Measurements from ENCODE around the gene WWOX. TPM values are rescaled to one million over a fixed set of nuclear protein-coding genes. Genes with fewer than 3 reads are reported as not detected.

Gene WWOX
- total RNA-seq, 1 donor from 2014 or later = 7.3 TPM

DNA sequence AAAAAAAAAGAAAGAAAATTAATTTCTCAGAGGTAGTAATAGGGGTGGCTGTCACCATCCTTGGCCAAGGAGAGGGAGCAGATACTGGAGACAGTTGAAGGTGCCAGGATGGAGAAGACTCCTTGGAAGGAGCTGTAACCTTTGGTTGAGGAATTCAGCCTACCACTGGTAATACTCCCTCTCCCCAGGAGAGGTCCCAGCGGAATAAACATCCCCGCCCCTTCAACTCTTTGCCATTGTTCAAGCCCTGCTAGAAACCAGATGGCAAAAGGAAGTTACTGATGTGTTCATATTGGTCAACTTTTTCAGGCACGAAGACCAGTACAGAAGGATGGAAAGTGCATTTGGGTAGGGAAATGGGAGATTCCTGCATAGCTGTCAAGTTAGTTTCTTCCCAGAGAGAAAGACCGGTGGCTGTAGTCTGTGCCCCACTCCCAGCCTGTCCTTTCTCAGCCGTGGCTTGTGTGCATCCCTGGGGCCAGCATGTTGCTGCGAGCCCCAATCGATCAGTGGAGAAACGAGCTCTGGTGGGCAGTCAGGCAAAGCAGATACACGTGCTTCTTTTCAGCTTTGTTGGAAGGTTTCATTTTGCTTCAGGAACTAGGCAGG is 889.0 kb downstream of the WWOX start:
- H3K9me3 ChIP-seq (ENCODE audit: insufficient read depth, low read depth, low read length) = no peaks in the 10 kb centered on the region
- H3K27me3 Mint-ChIP-seq (ENCODE audit: low read depth, unreplicated experiment) = no peaks in the 10 kb centered on the region
- TF ChIP-seq, protein P1, sequence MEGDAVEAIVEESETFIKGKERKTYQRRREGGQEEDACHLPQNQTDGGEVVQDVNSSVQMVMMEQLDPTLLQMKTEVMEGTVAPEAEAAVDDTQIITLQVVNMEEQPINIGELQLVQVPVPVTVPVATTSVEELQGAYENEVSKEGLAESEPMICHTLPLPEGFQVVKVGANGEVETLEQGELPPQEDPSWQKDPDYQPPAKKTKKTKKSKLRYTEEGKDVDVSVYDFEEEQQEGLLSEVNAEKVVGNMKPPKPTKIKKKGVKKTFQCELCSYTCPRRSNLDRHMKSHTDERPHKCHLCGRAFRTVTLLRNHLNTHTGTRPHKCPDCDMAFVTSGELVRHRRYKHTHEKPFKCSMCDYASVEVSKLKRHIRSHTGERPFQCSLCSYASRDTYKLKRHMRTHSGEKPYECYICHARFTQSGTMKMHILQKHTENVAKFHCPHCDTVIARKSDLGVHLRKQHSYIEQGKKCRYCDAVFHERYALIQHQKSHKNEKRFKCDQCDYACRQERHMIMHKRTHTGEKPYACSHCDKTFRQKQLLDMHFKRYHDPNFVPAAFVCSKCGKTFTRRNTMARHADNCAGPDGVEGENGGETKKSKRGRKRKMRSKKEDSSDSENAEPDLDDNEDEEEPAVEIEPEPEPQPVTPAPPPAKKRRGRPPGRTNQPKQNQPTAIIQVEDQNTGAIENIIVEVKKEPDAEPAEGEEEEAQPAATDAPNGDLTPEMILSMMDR (IDR thresholded peaks at IDR 0.05; ENCODE audit: insufficient read depth, low read depth, low read length) = no peak
- no peak for TF ChIP-seq EZH2 (IDR thresholded peaks at IDR 0.05; ENCODE audit: insufficient read depth, low read length)
- peaks cover 4% of the 10 kb centered on the region for H3K4me1 Mint-ChIP-seq (ENCODE audit: low read depth, unreplicated experiment)
- H3K27ac Mint-ChIP-seq (ENCODE audit: unreplicated experiment) = no peak overlapping the region
- no peak overlapping the region for H3K27ac ChIP-seq (ENCODE audit: low read depth, low read length)
- H3K27me3 ChIP-seq (ENCODE audit: insufficient read depth, low read length) = no peaks in the 10 kb centered on the region
- no peaks in the 10 kb centered on the region for H3K36me3 Mint-ChIP-seq (ENCODE audit: low read depth, unreplicated experiment)
- no peak for FAIRE-seq
- no peak overlapping the region for H3K4me3 Mint-ChIP-seq (ENCODE audit: unreplicated experiment)
- no peak overlapping the region for H2AFZ ChIP-seq (ENCODE audit: low read depth, low read length)
- no peak for DNase-seq (ENCODE audit: low read depth)
- no peak overlapping the region for H3K4me3 ChIP-seq (ENCODE audit: insufficient read depth, low read depth, low read length)
- H3K9me3 Mint-ChIP-seq (ENCODE audit: unreplicated experiment) = peaks cover 10% of the 10 kb centered on the region
- H4K20me1 ChIP-seq (ENCODE audit: insufficient read depth, low read length) = no peaks in the 10 kb centered on the region
- no peaks in the 10 kb centered on the region for H3K36me3 ChIP-seq (ENCODE audit: insufficient read depth, low read length)
- H3K79me2 ChIP-seq (ENCODE audit: insufficient read depth, low read length) = no peaks in the 10 kb centered on the region
- H3K4me2 ChIP-seq (ENCODE audit: low read length) = no peak overlapping the region
- no peaks in the 10 kb centered on the region for H3K4me1 ChIP-seq (ENCODE audit: insufficient read depth, low read length)
- no peak overlapping the region for H3K9ac ChIP-seq (ENCODE audit: low read length)

- DNase-seq (ENCODE audit: low read depth) = no peak
- FAIRE-seq = no peak
- H2AFZ ChIP-seq (ENCODE audit: low read depth, low read length) = no peak overlapping the region
- H3K4me3 ChIP-seq (ENCODE audit: insufficient read depth, low read depth, low read length) = no peak overlapping the region
- peaks cover 5% of the 10 kb centered on the region for H3K27me3 Mint-ChIP-seq (ENCODE audit: low read depth, unreplicated experiment)
- peaks cover 4% of the 10 kb centered on the region for H3K9me3 Mint-ChIP-seq (ENCODE audit: unreplicated experiment)
- no peaks in the 10 kb centered on the region for H4K20me1 ChIP-seq (ENCODE audit: insufficient read depth, low read length)
- TF ChIP-seq, protein P1 (IDR thresholded peaks at IDR 0.05; ENCODE audit: insufficient read depth, low read depth, low read length) = no peak
- no peak for TF ChIP-seq EZH2 (IDR thresholded peaks at IDR 0.05; ENCODE audit: insufficient read depth, low read length)
- no peak overlapping the region for H3K9ac ChIP-seq (ENCODE audit: low read length)
- no peaks in the 10 kb centered on the region for H3K36me3 ChIP-seq (ENCODE audit: insufficient read depth, low read length)
- H3K79me2 ChIP-seq (ENCODE audit: insufficient read depth, low read length) = no peaks in the 10 kb centered on the region
- no peak overlapping the region for H3K27ac Mint-ChIP-seq (ENCODE audit: unreplicated experiment)
- peak overlapping the region; percentile 28 for H3K4me3 Mint-ChIP-seq (ENCODE audit: unreplicated experiment)
- no peaks in the 10 kb centered on the region for H3K27me3 ChIP-seq (ENCODE audit: insufficient read depth, low read length)
- H3K4me1 ChIP-seq (ENCODE audit: insufficient read depth, low read length) = no peaks in the 10 kb centered on the region
- H3K4me1 Mint-ChIP-seq (ENCODE audit: low read depth, unreplicated experiment) = peaks cover 4% of the 10 kb centered on the region
- no peak overlapping the region for H3K27ac ChIP-seq (ENCODE audit: low read depth, low read length)
- H3K9me3 ChIP-seq (ENCODE audit: insufficient read depth, low read depth, low read length) = no peaks in the 10 kb centered on the region
- H3K4me2 ChIP-seq (ENCODE audit: low read length) = no peak overlapping the region
- no peaks in the 10 kb centered on the region for H3K36me3 Mint-ChIP-seq (ENCODE audit: low read depth, unreplicated experiment)
Measured at GRCh38 chr16:78990309-78990701, 890.9 kb downstream of the WWOX start.

DNA sequence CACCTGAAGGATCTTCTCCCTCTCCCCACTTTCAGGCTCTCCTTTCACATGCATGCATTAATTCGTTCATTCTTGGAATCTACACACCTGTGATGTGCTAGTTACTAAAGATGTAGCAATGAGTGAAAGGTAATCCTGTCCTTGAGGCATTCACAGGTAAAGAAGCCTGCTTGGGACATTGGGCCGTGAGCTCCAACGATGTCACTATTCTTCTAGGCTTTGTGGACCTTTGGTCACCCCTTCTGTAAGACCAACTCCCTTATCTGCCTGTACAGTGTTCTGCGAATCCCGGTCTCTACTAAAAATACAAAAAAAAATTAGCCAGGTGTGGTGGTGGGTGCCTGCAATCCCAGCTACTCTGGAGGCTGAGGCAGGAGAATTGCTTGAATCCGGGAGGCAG is 892.5 kb downstream of the WWOX start:
- H3K27me3 ChIP-seq (ENCODE audit: insufficient read depth, low read length) = no peaks in the 10 kb centered on the region

More for the DNA sequence above, 892.5 kb downstream of the WWOX start:
- Histone ChIP-seq H3K4me1 (ENCODE audit: insufficient read depth, low read length) (no peaks in the 10 kb centered on the region), H3K27ac (ENCODE audit: low read depth, low read length) (no peak overlapping the region), H2AFZ (ENCODE audit: low read depth, low read length) (no peak overlapping the region), H3K9ac (ENCODE audit: low read length) (no peak overlapping the region), H3K4me3 (ENCODE audit: insufficient read depth, low read depth, low read length) (no peak overlapping the region), H3K4me2 (ENCODE audit: low read length) (no peak overlapping the region), H3K36me3 (ENCODE audit: insufficient read depth, low read length) (no peaks in the 10 kb centered on the region), H3K79me2 (ENCODE audit: insufficient read depth, low read length) (no peaks in the 10 kb centered on the region), H4K20me1 (ENCODE audit: insufficient read depth, low read length) (no peaks in the 10 kb centered on the region), H3K9me3 (ENCODE audit: insufficient read depth, low read depth, low read length) (no peaks in the 10 kb centered on the region)
- Mint-ChIP-seq H3K27me3 (ENCODE audit: low read depth, unreplicated experiment) (peaks cover 17% of the 10 kb centered on the region), H3K27ac (ENCODE audit: unreplicated experiment) (no peak overlapping the region), H3K4me3 (ENCODE audit: unreplicated experiment) (no peak overlapping the region), H3K4me1 (ENCODE audit: low read depth, unreplicated experiment) (no peaks in the 10 kb centered on the region), H3K36me3 (ENCODE audit: low read depth, unreplicated experiment) (no peaks in the 10 kb centered on the region), H3K9me3 (ENCODE audit: unreplicated experiment) (peaks cover 4% of the 10 kb centered on the region)
- DNase-seq (ENCODE audit: low read depth) = no peak
- TF ChIP-seq, protein P1 (IDR thresholded peaks at IDR 0.05; ENCODE audit: insufficient read depth, low read depth, low read length) = no peak
- no peak for TF ChIP-seq EZH2 (IDR thresholded peaks at IDR 0.05; ENCODE audit: insufficient read depth, low read length)
- FAIRE-seq = no peak
